Measurements from ENCODE around the gene STAT4.

STAT4 gene

GRCh38 chr2:191150600-191151330, at the start of gene STAT4:
STAT4 (minus strand) TSS chr2:191150994; CDS start chr2:191148203, 2,791 bp downstream.
- no peak for DNase-seq

- no peak for DNase-seq
These were observed 49.2 kb upstream of the STAT4 start for GRCh38 chr2:191199929-191200512.

GRCh38 chr2:191198271-191198670, 47.5 kb upstream of the STAT4 start:
- no peak for DNase-seq

GRCh38 chr2:191197096-191197495, 46.3 kb upstream of the STAT4 start:
- no peak for DNase-seq

DNA sequence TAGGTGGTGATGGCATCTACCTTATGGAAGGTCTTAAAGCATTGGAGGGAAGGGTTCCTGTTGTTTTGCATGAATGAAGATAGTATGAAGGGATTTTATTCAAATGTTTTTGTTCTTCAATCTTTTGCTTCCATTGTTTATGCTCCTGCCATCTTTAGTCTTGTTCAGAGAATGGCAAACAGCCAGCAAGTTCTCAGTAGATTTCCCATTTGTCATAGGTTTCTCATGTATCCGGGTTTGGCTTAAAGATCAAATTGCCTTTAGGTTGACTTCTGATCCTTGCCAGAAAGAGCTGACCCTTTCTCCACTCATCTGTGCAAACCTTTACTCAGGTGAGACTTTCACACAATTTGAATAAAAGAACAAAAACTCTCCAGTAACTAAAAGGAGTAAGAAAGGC, 44.2 kb upstream of the STAT4 start:
- DNase-seq: no peak

DNA sequence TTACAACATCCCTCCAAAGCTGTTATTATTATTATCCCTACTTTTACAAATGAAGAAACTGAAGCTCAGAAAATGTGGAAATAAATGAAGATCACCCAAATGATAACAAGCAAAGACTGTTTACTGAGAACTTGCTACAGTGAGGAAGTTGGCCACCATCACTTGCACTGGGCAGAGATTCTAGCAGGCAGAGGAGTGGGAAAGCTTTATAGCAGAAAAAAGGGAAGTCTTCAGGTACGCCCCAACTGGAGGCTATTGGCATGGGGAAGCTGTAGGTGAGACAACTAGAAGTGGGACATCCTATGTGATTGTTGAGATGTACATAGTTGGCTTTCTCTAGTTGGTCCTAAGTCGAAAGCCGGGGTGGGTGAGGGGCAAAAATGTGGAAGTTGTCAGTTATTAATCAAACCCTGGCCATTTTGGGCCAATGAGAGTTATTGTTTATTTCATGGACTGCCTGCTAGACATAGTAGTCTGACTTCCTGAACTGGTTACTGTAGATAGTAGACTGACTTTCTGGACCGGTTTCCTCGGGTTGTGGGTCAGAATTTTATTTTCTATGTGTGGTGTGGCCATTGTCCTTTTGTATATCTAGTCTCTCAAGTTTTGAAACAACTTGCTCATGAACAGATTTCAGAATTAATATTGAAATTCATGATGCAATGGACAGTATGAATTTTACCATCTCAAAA, 40.2 kb upstream of the STAT4 start:
- DNase-seq: no peak

GRCh38 chr2:191190435-191190834, 39.6 kb upstream of the STAT4 start:
- no peak for DNase-seq

DNA sequence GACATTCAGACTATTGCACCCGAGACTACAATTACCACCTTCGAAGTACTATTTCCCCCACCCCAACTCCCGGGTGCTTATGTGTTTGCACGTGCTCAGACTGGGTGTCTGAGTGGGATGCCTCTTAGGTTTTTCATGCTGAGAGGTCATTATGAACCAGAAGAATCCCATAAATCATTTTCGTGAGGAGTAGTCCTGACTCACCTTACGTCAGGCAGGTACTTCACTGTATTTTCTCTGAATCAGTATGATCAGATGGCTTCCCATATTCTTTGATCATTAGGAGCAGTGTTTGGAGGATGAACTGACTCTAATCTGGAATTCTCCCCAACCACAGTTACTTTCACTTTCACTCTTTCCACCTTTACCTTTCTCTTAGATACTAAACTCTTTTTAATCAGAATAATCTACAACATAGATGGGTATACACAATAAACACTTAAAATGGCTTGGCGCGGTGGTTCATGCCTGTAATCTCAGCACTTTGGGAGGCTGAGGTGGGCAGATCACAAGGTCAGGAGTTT, 38.4 kb upstream of the STAT4 start:
- no peak for DNase-seq

DNA sequence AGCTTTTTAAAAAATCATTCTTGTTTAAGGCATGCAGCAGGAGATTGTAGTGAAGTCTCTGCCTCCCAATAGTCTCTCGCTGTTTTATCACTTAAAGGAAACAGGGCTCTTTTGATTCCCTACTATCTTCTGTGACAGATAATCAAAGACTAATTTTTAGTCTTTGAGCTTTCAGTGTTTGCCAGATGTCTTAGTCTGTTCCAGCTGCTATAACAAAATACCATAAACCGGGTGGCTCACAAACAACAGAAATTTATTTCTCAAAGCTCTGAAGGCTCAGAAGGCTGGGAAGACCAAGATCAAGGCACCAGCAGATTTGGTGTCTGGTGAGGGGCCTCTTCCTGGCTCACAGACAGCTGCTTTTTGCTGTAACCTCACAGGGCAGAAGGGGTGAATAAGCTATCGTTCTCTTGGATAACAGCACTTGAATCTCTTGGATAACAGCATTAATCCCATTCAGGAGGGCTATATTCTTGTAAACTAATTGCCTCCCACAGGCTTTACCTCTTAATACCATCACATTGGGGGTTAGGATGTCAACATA, 37.8 kb upstream of the STAT4 start:
- DNase-seq: no peak

GRCh38 chr2:191187105-191187829, 36.5 kb upstream of the STAT4 start:
- DNase-seq: no peak

- no peak for DNase-seq
These were observed 33.7 kb upstream of the STAT4 start for GRCh38 chr2:191184457-191184856.

DNA sequence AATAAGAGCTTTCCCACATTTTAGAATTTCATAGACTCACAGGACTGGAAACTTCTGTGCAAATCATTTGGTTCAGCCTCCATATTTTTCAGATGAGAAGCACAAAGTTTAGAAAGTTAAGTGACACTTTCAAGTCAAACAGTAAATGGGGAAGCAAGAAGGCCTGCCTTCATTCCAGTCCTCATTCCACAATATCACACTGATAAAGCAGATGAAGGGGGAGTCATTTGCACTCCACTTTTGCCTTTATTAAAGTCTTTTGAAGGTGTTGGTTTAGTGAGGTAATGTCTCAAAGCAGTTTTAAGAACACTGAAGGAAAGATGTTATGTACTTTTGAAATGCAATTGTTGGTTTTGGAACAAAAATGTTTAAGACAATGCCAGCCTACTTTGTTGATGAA, 32.7 kb upstream of the STAT4 start:
- DNase-seq: no peak

GRCh38 chr2:191183081-191183480, 32.3 kb upstream of the STAT4 start:
- no peak for DNase-seq

GRCh38 chr2:191180713-191181112, 29.9 kb upstream of the STAT4 start:
- no peak for DNase-seq

- DNase-seq: no peak
These were observed 29.5 kb upstream of the STAT4 start for GRCh38 chr2:191180276-191180675.

DNA sequence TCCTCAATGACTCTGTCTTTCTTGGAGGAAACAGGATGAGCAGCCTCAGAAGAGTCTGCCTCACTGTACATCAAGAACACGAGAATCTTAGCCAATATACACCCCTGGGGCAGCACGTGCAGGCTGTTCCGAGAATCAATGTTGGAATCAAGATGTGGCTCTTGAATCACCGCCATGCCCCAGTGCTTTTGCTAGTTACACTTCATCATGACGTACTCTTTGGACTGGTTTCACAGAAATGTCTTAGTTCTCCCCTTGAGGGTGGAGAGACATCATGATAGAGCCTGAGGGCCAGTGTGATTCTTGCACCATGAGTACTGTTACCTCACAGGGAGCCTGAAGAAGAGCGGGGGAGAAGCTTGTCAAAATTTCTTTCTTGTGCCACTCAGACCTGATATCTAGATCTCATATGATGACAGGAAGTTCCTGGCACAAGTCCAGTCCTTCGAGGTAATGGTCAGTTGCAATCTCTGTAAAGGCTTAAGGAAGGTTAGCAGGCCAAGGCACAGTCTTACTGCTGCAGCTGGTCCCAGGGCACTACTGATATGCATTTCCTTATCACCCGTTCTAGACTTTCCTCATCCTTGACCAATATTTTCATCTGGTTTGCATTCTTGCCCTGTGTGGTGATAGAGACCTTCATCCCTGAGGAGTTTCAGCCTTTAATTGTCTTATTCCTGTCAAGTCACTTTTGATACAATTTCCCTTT, 28.2 kb upstream of the STAT4 start:
- DNase-seq: no peak

- no peak for DNase-seq
These were observed 27.2 kb upstream of the STAT4 start for GRCh38 chr2:191177751-191178736.

GRCh38 chr2:191176801-191177438, 26.1 kb upstream of the STAT4 start:
- no peak for DNase-seq

- no peak for DNase-seq
These were observed 25.5 kb upstream of the STAT4 start for GRCh38 chr2:191176305-191176704.

DNA sequence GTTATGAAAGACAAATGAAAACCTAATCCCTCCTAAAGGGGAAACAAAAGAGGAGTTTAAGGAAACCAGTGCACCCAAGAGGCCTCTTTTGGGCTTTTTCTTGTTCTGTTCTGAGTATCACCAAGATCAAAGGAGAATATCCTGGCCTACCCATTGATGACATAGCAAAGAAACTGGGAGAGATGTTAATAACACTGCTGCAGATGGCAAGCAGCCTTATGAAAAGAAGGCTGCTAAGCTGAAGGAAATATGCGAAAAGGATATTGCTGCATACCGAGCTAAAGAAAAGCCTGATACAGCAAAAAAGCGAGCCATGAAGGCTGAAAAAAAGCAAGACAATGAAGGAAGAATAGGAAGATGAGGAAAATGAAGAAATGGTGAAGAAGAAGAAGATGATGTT, 23.6 kb upstream of the STAT4 start:
- no peak for DNase-seq

- DNase-seq: no peak
These were observed 22.4 kb upstream of the STAT4 start for GRCh38 chr2:191173206-191173605.

Data from SIG-M5 (cell line).